Neural cell (in vitro differentiated cells): ENCODE measurements around the gene ANKS1A.

Experiments used
- CTCF ChIP-seq: fragments of 450-650 bp; IDR thresholded peaks from 2 replicates; pipeline ENCODE4 v1.5.1; 2014; ENCODE audit warnings: antibody characterized with exemption, mild to moderate bottlenecking, moderate library complexity; ENCODE audit not compliant: poor library complexity, severe bottlenecking
- EP300 ChIP-seq: fragments of 450-650 bp; conservative IDR thresholded peaks from 2 replicates; pipeline ENCODE4 v1.6.1; 2014; ENCODE audit warnings: antibody characterized with exemption, mild to moderate bottlenecking, moderate library complexity; ENCODE audit not compliant: poor library complexity, severe bottlenecking
- EZH2 ChIP-seq: fragments of 200-600, 300-800 bp; shearing (Covaris generic), sonication (generic); IDR thresholded peaks from 2 replicates; pipeline ENCODE4 v1.6.1; 2014; ENCODE audit warnings: antibody characterized with exemption, low read length, borderline replicate concordance, mild to moderate bottlenecking; ENCODE audit not compliant: insufficient read depth, poor library complexity, severe bottlenecking
- REST ChIP-seq: IDR thresholded peaks from 2 replicates; pipeline ENCODE4 v1.6.1; 2012; ENCODE audit warnings: borderline replicate concordance

GRCh38 chr6:35036828-35037663, 148.0 kb downstream of the ANKS1A start:
- TF ChIP-seq EZH2 (no peak), EP300 (no peak), CTCF (no peak), REST (no peak)
